HG02642 (cell line): ENCODE measurements around the gene C2CD2.

Source experiments
- ATAC-seq: cut with Tn5 transposase; IDR thresholded peaks from one replicate; pipeline ENCODE4 v1.9.1; 2021; ENCODE audit warnings: mild to moderate bottlenecking; ENCODE audit not compliant: unreplicated experiment, poor library complexity

The C2CD2 gene

DNA sequence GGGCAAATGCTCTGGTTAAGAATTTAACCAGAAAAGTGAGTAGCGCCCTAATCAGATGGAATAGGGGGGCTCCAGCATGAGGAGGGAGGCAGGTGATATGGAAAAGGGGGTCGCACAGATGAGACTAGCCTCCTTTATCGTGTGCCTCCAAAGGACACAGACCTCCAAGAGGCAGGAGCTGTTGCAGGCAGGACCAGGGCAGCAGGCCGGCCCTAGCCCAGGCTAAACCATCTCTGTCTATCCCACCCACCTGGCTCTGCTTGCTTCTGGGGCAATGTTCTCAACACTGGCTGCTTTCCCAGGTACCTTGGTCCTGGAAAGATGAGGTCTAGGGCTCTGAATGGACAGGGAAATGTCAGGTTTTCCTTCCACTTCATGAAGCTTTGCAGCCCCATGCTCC, 36.3 kb downstream of the C2CD2 start:
- no peak for ATAC-seq

DNA sequence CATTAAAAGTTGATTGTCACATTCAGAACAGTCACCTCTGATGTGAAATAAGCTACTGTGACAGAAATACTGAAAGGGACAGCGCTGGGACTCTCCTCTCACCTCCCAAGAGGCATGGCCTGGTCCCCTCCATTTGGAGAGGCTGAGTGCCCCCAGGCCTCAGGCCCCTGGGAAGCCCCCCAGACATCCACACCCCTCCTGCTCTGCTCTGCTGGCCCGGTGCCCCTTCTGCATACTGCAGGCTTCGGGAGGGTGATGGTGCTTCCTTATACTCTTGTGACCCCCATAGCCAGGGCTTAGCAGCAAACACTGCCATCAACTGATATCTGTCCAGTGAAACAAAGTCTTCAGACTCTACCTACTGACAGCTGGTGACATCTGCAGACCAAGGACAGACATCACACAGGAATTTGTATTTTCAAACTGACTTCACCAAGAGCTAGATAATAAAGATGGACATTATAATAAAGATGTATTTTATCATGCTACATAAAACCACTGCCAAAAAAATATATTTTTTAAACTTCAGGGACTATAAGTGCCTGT, 36.9 kb downstream of the C2CD2 start:
- no peak for ATAC-seq

DNA sequence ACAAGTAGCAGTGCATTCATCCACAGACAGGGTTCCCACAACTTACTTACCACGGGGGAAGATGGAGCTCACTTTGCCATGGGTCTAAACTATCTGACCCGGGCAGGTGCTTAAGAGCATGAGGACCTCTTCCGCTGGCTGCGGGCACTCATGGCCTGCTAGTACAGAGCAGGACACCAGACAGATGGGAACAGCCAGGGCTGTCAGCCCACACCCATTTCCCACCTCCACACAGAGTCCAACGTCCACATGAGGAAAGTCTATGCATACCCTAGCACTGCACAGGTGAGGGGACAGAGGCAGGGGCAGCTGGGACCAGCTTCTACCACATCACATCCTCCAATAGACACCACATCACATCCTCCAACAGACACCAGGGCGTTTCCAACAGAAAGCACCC, 38.9 kb downstream of the C2CD2 start:
- ATAC-seq = no peak

DNA sequence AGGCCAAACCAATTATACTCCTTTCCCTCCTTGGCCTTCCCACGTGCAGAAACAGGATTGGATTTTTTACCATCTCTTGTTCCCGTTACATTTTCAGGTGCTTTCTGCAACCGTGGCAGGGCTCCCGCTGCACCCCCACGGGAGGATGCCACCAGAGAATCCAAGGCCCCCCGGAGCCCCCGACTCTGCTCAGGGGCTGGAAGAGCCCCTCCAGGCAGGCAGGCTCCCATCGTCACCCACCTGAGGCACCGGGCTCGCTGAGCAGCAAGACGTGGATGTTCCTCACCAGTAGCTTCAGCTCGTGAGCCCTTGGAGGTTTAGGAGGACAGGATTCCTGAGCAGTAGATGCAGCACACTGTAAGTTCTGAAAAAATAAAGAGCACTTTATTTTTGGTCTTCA, 39.5 kb downstream of the C2CD2 start:
- no peak for ATAC-seq

DNA sequence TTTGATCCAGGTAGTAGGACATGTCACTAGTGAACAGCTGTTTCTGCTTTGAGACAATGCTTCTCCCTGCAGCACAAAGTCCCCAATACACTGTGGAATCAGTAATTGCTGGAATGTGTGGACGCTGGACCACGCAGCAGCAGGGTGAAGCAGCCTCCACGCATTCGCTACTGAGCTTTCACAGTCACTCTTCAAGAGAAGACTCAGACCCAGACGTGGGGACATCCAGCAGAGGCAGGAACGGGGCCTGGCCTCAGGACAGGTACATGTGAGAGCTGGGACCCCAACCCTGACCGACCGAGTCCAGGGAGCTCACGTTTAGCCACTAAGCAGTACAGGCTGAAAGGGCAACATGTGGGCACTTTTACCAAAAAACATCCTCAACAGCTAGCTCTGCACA, 40.6 kb downstream of the C2CD2 start:
- ATAC-seq = no peak

DNA sequence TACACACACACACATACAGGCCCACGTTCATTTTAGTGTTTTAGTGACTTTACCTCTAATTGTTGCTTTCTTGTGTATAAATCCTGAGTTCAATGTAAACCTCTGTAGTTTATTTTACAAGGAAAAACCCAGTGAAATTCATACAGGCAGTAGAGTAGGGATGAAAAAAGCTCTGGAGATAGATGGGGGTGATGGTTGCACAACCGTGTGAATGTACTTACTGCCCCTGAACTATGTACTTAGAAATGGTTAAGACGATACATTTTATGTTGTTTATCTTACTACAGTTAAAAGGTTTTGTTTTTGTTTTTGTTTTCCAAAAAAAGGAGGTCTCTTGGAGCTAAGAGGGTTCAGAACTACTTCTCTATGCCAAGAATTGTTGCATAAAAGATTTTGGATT, 45.0 kb downstream of the C2CD2 start:
- no peak for ATAC-seq

DNA sequence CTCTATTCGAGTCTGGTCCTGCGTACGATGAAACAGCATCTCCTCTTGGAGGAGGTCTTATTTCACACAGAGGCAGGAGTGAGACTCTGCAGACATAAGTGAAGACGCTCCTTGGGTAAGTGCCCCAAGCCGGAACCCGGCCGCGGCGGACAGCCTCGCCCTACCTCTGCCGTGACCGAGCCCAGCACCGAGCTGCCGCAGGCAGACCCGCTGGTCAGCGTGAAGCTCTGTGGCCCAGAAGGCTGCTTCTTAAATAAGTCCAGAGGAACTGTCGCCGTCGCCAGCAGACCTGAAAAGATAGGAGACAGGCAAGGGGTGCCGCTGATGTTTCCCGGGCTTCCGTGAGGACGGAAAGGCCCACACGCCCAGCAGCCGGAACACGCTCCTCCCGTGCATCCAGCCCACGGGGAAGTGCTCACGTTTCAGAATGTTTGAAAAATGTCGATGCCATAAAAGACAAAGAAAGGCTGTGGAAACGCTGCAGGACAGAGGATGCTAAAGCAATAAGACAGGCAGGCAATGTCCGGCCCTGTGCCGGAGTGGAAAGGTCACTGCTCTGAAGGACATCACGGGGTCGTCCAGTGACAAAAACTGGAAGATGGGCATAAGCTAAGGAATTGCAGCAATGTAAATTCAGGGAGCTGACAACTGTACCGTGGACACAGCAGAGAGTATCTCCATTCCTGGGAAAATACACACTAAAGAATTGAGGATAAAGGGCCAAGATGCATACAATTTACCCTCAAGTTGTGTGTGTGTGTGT, 46.1 kb downstream of the C2CD2 start:
- ATAC-seq = no peak

DNA sequence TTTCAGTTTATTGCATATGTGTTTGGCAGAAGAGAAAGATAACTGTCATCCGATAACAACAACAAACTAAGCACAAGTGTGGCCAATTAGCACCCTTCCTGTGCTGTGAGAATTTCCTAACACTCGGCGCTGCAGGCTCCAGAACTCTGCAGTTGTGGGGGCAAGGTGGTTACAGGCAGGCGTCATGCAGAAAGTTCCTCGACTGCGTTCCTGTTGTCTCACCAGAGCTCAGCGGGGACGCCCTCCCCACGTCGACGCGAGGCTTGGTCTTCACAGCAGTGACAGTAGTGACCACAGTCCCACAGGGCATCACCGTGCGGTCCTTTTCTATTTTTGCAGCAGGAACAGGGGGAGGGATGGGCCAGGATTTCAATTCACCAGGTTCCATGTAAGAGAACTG, 47.0 kb downstream of the C2CD2 start:
- ATAC-seq = no peak

DNA sequence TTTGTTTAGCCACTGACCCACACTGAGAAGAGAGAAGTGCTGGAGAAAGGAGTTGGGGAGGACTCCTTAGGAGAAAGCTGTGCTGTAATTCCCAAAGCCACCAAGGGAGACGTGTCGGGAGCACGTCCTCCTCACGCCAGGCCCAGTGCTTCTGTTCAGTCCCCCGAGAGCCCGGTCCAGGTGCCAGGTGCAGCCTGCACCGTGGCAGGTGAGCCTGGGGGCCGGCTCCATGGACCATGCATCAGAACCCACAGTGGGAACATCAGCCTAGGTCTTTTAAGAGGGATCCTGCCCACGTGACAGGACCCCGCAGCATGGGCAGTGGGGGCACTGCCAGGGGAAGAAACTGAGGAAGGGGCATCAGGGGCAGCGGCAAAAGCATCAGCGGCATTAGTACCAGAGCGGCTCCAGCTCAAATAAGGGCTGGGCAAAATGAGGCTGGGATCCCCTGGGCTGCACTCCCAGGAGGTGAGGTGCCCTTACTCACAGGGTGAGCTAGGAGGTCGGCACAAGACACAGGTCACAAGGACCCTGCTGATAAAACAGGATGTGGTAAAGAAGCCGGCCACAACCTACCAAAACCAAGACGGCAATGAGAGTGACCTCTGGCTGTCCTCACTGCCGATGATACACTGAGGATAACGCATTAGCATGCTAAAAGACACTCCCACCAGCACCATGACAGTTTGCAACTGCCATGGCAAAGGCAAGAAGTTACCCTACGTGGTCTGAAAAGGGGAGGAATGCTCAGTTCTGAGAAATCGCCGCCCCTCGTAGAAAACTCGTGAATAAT, 50.1 kb downstream of the C2CD2 start:
- ATAC-seq = no peak

DNA sequence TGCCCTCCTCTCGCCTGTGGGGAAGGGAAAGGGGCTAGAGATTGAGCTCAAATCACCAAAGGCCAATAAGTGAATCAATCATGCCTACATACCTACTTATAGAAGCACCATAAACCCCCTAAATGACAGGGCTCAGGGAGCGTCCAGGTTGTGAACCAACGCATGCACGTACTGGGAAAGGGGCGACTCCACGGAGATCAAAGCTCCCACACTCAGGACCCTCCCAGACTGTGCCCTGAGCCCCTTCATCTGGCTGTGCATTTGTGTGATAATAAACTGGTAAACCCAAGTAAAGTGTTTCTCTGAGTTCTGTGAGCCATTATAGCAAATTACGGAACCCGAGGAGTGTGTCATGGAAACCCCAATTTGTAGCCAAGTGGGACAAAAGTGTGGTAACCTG, 50.9 kb downstream of the C2CD2 start:
- ATAC-seq = no peak

DNA sequence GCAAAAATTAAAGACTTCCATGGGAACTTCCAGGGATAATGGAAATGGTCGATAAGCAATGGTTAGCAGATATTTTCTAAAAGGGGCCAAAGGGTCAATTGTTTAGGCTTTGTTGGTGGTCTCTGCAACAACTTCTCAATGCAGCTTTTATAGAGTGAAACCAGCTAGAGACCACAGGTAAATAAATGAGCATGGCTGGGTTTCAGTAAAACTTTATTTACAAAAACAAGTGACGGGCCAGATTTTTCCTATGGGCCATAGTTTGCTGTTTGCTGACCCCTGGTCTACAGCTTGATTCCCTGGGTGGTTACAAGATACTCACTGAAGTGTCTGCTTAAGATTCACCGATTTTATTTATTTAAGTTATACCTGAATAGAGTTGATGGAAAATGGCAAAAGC, 52.0 kb downstream of the C2CD2 start:
- no peak for ATAC-seq

DNA sequence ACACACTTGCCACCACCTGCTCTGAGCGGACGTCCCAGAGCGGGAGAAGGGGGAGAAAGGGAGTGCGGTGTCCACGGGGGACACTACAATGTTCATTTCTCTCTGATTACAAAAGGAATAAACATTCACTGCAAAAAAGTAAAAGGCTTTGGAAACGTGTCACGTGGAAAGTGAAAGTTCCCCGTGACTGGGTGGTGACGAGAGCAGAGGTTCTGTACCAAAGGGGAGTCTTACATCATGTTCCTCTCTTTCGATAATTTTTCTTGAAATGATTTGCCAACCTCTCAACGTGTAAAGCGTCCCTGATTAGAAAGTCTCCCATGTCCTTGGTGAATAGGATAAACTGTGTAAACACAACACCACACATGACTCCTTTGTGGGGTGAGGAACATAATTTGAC, 52.7 kb downstream of the C2CD2 start:
- ATAC-seq = no peak

DNA sequence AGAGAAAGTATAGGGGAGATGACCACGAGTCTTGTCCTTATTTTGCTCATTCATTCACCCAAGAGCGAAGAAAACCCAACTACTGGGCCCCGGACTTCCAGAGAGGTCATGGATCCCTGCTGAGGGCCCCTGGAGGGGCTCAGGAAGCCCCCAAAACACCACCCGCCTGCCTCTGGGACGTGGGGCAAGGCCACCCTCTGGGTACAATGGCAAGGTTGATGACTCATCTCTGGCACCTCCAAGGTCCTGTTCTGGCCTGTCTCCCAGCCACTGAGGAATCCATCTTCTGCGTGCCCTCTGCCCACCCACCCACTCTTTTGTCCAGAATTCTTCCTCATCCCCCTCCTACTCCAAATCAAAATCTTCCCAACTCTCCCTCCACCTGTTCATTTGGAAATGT, 53.4 kb downstream of the C2CD2 start:
- no peak for ATAC-seq

DNA sequence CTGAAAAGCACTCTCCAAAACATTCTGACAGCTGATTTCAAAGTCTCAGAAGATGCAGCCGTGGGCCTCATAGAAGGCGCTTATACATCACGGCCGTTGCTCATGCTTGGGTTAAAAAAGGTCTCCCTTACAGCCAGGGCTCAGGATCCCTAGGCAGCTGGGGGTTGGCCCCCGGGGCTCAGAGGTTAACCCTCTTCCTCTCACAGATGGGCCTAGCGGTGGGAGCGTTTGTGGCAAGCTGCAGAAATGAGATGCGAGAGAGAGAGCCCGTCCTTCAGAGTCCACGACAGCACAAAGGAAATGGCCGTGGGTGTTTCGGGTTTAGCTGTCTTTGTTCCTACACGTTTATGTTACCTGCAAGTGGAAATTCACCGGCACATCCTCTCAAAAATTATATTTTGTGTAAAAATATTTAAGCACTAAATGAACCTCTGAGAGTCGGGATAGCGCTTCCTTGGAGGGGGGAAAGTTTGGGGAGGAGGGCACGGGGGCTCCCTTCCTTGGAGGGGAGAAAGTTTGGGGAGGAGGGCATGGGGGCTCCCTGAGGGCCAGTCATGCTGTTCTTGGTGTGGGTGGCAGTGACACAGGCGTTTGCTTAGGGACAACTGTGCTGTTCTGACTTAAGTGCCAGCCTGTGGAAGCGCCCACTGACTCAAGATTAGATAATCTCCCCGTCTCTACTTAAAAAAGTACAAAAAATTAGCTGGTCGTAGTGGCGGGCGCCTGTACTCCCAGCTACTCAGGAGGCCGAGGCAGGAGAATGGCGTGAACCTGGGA, 54.2 kb downstream of the C2CD2 start:
- ATAC-seq = no peak

DNA sequence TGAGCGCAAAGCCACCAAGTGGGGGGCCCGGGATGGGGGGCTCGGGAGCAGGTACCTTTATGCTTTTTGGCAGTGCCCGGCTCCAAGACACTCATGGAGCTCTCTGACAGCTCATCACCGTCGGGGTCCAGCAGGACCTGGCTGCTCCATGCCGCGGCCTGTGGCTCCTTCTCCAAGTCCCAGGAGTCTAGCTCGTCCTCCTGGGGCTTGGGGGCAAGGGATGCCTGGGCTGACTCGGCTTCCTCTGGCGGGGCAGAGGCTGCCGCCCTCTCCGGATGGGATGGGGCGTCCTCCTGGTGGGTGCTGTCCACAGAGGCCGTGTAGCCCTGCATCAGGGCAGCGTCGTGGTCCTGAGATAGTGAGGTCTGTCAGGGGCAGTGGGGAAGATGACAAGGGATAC, 54.8 kb downstream of the C2CD2 start:
- no peak for ATAC-seq

DNA sequence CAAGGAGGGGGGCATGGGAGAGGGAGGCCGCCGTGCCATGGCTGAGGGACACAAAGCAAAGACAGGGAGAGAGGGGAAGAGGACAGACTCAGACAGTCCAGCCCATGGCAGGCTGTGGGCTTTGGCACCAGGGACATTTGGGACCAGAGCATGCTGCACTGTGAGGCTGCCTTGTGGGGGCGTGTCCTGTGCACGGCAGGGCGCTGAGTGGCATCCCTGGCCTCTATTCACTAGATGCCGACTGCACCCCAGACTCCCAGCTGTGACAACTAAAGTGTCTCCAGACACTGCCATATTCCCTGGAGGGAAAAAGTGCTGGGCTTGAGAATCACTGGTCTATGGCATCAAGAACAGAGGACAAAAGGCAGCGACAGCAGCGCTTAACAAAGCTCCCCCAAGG, 56.1 kb downstream of the C2CD2 start:
- ATAC-seq = no peak

DNA sequence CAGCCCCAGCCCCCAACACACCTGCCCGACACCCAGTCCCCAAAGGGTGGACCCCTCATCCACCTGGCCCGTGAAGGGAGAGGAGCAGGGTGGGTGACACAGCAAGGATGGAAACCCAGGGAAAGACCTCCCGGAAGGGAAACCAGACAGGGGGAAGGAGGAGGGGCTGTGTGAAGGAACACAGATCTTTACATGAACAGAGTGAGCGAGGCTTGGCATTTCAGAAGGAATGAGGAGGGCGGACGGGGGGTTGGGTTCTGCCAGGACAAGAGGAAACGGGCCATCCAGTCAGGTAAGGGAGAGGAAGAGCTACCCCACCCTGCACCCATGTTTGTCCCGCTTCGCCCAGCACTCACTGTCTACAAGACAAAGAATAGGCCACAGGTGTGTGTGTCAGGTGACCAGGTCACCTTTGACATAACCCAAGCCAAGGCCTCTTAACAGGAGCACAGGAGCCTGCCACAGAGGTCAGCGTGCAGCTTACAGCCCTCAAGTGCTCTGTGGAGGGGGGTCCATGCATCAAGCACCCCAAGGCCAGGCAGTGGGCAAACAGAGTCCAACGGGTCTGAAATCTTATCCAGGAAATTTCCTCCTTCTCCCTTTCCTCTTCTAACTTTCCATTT, 56.7 kb downstream of the C2CD2 start:
- no peak for ATAC-seq

DNA sequence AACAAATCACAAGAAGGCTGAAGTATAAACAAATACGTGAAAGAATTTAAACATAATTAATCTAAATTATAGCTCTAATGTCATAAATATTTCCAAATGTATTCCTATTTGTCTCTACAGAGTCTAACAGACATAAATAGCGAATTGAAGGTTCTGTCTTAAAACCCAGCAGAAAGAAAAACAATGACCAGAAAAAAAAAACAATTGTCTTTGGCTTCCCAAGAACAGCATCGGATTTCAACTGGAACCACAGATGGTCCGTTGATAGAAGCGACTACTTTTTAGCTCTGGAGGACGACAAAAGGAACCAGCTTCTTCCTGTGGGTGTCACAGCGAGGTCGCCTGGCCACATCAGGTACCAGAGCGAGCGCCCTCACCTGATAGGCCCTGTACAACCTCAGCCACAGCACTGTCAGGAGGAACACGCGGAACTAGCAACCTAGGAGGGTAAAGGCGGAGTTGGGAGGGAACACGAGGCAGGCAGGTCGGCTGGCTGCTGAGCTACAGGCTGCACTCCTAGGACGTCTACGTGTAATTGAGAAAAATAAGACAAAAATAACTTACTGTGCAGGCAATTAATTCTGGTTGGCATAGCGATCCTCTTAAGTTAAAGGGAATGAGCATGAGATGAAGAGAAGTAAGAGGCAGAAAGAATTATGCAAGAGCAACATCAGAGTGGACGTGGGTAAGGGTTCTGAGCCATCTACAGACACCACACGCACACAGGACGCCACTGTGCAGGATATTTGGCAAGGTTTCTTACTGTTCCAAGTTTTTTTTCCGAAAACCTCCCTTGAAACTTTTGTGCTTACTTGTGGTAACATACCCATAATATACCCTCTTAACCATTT, 58.0 kb downstream of the C2CD2 start:
- no peak for ATAC-seq

DNA sequence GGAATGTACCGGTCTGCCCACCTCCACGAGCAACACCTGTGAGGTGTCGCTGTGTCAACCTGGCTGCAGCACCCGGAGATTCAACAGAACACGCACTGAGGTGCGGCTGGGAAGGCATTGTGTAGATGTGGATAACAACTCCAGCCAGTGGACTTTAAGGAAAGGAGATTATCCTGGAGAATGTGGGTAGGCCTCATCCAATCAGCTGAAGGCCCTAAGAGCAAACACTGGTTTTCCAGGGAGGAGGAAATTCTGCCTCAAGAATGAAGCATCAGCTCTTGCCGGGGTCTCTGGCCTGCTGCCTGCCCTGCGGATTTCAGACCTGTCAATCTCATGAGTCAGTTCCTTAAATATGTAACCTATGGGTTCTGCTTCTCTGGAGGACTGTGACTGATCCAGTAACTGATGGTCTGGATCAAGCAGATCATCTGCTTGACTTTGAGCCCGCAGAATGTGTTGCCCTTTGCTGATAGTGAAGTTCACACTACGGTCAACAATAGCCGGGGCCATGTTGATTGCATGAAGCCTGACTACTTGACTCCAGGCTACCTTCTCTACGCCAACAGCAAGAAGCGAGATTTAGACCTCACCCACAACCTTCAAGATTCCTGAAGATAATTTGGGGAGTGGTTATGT, 58.8 kb downstream of the C2CD2 start:
- no peak for ATAC-seq
